Endothelial cell of umbilical vein (primary cell): ENCODE results near the gene MANBA. TPM values are rescaled to one million over a fixed set of nuclear protein-coding genes. Genes with fewer than 3 reads are reported as not detected.

Experiments used
- BruUV-seq: library from RNA; stranded (reverse); fragments of 400-500 nt; replicated peaks from 2 replicates; lab custom pipeline; 2021; lab: Mats Ljungman, UMichigan
- CTCF ChIA-PET: fragments of 300-600, 350-600 bp; sonication (Branson Sonifier 250); formaldehyde crosslinking; loops from one replicate; lab custom pipeline; 2021; ENCODE audit warnings: antibody characterized with exemption, inconsistent platforms; lab: Charles Lee
- POLR2A ChIA-PET: fragments of 300-600, 350-600 bp; sonication (Branson Sonifier 250); formaldehyde crosslinking; loops from one replicate; lab custom pipeline; 2021; ENCODE audit warnings: antibody characterized with exemption, inconsistent platforms; lab: Charles Lee
- DNase-seq: peaks from one replicate; pipeline ENCODE4 v3.0.0-alpha.2; 2011; ENCODE audit warnings: low read depth, low spot score
- FAIRE-seq: peaks from 2 replicates; lab custom pipeline; 2011; peaks lifted over from hg19 to GRCh38; lab: Jason Lieb, UNC
- H2AFZ ChIP-seq: 2 replicates; pipeline ENCODE4 v1.6.0; 2012; ENCODE audit warnings: low read depth, low read length, control low read depth, inconsistent platforms
- H3K27ac ChIP-seq: 2 replicates; pipeline ENCODE4 v1.5.1; 2011; ENCODE audit warnings: low read depth, mild to moderate bottlenecking, control low read depth, low read length, moderate library complexity; ENCODE audit not compliant: insufficient read depth
- H3K27me3 ChIP-seq, 2 experiments: 2 replicates each; pipeline versions ENCODE4 v1.6.0 to v1.6.1; 2011; ENCODE audit warnings: low read length in 2 of 2, mixed read lengths in 1 of 2; ENCODE audit not compliant: control insufficient read depth in 2 of 2, insufficient read depth in 2 of 2
- H3K36me3 ChIP-seq, 2 experiments: 2 replicates in 1 of 2; 3 replicates in 1 of 2; pipeline ENCODE4 v1.5.1; 2011; ENCODE audit warnings: low read length in 2 of 2, mild to moderate bottlenecking in 1 of 2, moderate library complexity in 1 of 2; ENCODE audit not compliant: control insufficient read depth in 2 of 2, insufficient read depth in 2 of 2; ENCODE audit errors: extremely low read depth in 1 of 2
- H3K4me1 ChIP-seq: 3 replicates; pipeline ENCODE4 v1.5.1; 2011; ENCODE audit warnings: mild to moderate bottlenecking, low read length; ENCODE audit not compliant: control insufficient read depth, insufficient read depth; ENCODE audit errors: extremely low read depth
- H3K4me2 ChIP-seq: 2 replicates; pipeline ENCODE4 v1.6.1; 2011; ENCODE audit warnings: low read length, control low read depth, mixed read lengths; ENCODE audit not compliant: insufficient read depth
- H3K4me3 ChIP-seq, 3 experiments: fragments of 200-600 bp in 1 of 3; sonication (generic), shearing (Covaris generic) in 1 of 3; replicated peaks in 1 of 3; 2 replicates each; pipeline ENCODE4 v1.5.1; 2011 to 2016; ENCODE audit warnings: control low read depth in 3 of 3, low read length in 3 of 3, mild to moderate bottlenecking in 2 of 3, inconsistent platforms in 1 of 3, low read depth in 1 of 3, moderate library complexity in 1 of 3; ENCODE audit not compliant: insufficient read depth in 1 of 3
- H3K79me2 ChIP-seq: 2 replicates; pipeline ENCODE4 v1.6.0; 2012; ENCODE audit warnings: low read length, inconsistent platforms; ENCODE audit not compliant: control insufficient read depth, insufficient read depth
- H3K9ac ChIP-seq: replicated peaks from 2 replicates; pipeline ENCODE3; 2011; ENCODE audit warnings: low read length, control low read depth; ENCODE audit not compliant: insufficient read depth; ENCODE audit errors: extremely low read depth
- H3K9me1 ChIP-seq: replicated peaks from 3 replicates; pipeline ENCODE4 v1.6.0; 2011; ENCODE audit warnings: mild to moderate bottlenecking, low read length; ENCODE audit not compliant: control insufficient read depth, insufficient read depth; ENCODE audit errors: extremely low read depth
- H3K9me3 ChIP-seq: replicated peaks from 2 replicates; pipeline ENCODE4 v1.5.1; 2012; ENCODE audit warnings: low read length, inconsistent platforms; ENCODE audit not compliant: control insufficient read depth, insufficient read depth
- H4K20me1 ChIP-seq: replicated peaks from 2 replicates; pipeline ENCODE3; 2011; ENCODE audit warnings: mild to moderate bottlenecking, low read length; ENCODE audit not compliant: control insufficient read depth, insufficient read depth; ENCODE audit errors: extremely low read depth
- CTCF ChIP-seq, 2 donors: IDR thresholded peaks; 1 replicate in 1 of 2; 2 replicates in 1 of 2; pipeline ENCODE4 v1.5.1; 2011; ENCODE audit warnings: low read length in 2 of 2, mild to moderate bottlenecking in 2 of 2, moderate library complexity in 2 of 2, control low read depth in 1 of 2, inconsistent platforms in 1 of 2, low read depth in 1 of 2; ENCODE audit not compliant: insufficient read depth in 1 of 2; ENCODE audit errors: extremely low read depth in 1 of 2
- EZH2 ChIP-seq: IDR thresholded peaks from 2 replicates; pipeline ENCODE4 v1.6.1; 2012; ENCODE audit warnings: borderline replicate concordance, low read depth, mild to moderate bottlenecking, moderate library complexity, low read length, inconsistent platforms; ENCODE audit not compliant: severe bottlenecking
- FOS ChIP-seq: IDR thresholded peaks from 2 replicates; pipeline ENCODE4 v1.6.1; 2011; ENCODE audit warnings: mild to moderate bottlenecking, low read length, moderate library complexity, borderline replicate concordance; ENCODE audit not compliant: insufficient read depth
- GATA2 ChIP-seq: IDR thresholded peaks from 2 replicates; pipeline ENCODE4 v1.7.0; 2011; ENCODE audit warnings: low read depth, mild to moderate bottlenecking, moderate library complexity, mixed read lengths, low read length; ENCODE audit not compliant: insufficient read length, insufficient read depth
- JUN ChIP-seq: IDR thresholded peaks from 2 replicates; pipeline ENCODE4 v1.6.1; 2011; ENCODE audit warnings: borderline replicate concordance, low read depth; ENCODE audit not compliant: insufficient read length, insufficient read depth
- MAX ChIP-seq: IDR thresholded peaks from 2 replicates; pipeline ENCODE4 v1.6.1; 2011; ENCODE audit not compliant: insufficient read depth, insufficient read length
- MYC ChIP-seq: IDR thresholded peaks from one replicate; pipeline ENCODE4 v1.6.1; 2011; ENCODE audit warnings: mild to moderate bottlenecking, low read depth, low read length
- POLR2A ChIP-seq: IDR thresholded peaks from 2 replicates; pipeline ENCODE4 v1.6.1; 2012; ENCODE audit warnings: low read depth, mild to moderate bottlenecking, control low read depth, low read length
- POLR2AphosphoS5 ChIP-seq: IDR thresholded peaks from 2 replicates; pipeline ENCODE4 v1.6.1; 2012; ENCODE audit warnings: low read depth, mild to moderate bottlenecking, control low read depth, low read length, moderate library complexity; ENCODE audit not compliant: insufficient read depth
- dilution Hi-C: fragments of 300-500 bp; cut with MboI; formaldehyde crosslinking; loops from one replicate; pipeline ENCODE4 v1.15.0; 2019; ENCODE audit warnings: low sequenced_read_pairs; ENCODE audit not compliant: extremely low pct_ligation_motif_present
- intact Hi-C: fragments of 100-400 bp; cut with micrococcal nuclease; formaldehyde crosslinking; loops from one replicate; pipeline ENCODE4 v1.10.0; 2022
- polyA plus RNA-seq, 4 experiments: library from polyadenylated mRNA; depleted of rRNA in 3 of 4; stranded (reverse) in 3 of 4; unstranded in 1 of 4; fragments of >200 nt; gene quantifications; 2 replicates each; pipeline versions ENCODE4 v1.2.1 to v1.2.3, GENCODE V29; 2011 to 2012; ENCODE audit warnings: missing spikeins in 1 of 4
- total RNA-seq: library from RNA; stranded (reverse); gene quantifications from 2 replicates; pipeline ENCODE4 v1.2.3, GENCODE V29; 2021

Gene MANBA
- total and polyA plus RNA-seq, 2 donors (not counting 3 experiments of a cell fraction or from before 2014, with no cell fraction given), result 5.6 to 7.7 TPM

- H3K36me3 ChIP-seq, result no peaks in the 10 kb centered on the region
- CTCF ChIA-PET, result interaction anchor here (0.8 to 2.5 kb wide), 3 partner anchors 13 to 329 kb away, joined by 3 to 15 read pairs (median 3); no protein-coding TSS in a partner anchor
- H3K4me3 ChIP-seq, result peak overlapping the region; percentile 56 to 65 (median 59)
- no peaks in the 10 kb centered on the region for H4K20me1 ChIP-seq
- intact Hi-C loops (loop anchor here (2.0 to 10.0 kb wide), 4 partner anchors 69 to 325 kb away; partner anchors contain the start of gene CISD2), dilution Hi-C loops (no loop called here)
- no peak for DNase-seq
- POLR2A ChIA-PET, result interaction anchor here (1.3 to 1.5 kb wide), 2 partner anchors 8 to 68 kb away, joined by 4 read pairs; partner anchors contain the start of gene UBE2D3
- peak overlapping the region; percentile 95 for H2AFZ ChIP-seq
- no peaks in the 10 kb centered on the region for H3K79me2 ChIP-seq
- H3K9ac ChIP-seq, result peak overlapping the region; percentile 51
- BruUV-seq, result no TSS peak
- peak; percentile 26 for FAIRE-seq
- H3K27me3 ChIP-seq, result peaks cover 0 to 2% of the 10 kb centered on the region in 2 experiments
- no peaks in the 10 kb centered on the region for H3K9me1 ChIP-seq
- no peak for TF ChIP-seq JUN
- TF ChIP-seq POLR2AphosphoS5, result no peak
- TF ChIP-seq MAX, result no peak
- TF ChIP-seq EZH2, result no peak
- TF ChIP-seq FOS, result no peak
- TF ChIP-seq MYC, result no peak
- no peak for TF ChIP-seq CTCF (IDR thresholded peaks at IDR 0.05; ENCODE audit: extremely low read depth in 1 of 2, insufficient read depth in 1 of 2, low read depth in 1 of 2, low read length in 2 of 2)
- TF ChIP-seq POLR2A, result no peak
- TF ChIP-seq GATA2, result no peak
- no peaks in the 10 kb centered on the region for H3K9me3 ChIP-seq
- no peak overlapping the region for H3K27ac ChIP-seq
- H3K4me2 ChIP-seq, result peak overlapping the region; percentile 87
- peaks cover 17% of the 10 kb centered on the region for H3K4me1 ChIP-seq
Measured at GRCh38 chr4:102759831-102760644, 730 bp downstream of the MANBA start.
